Ramos (cell line): Measurements from ENCODE around the gene INHA.

ENCODE experiments used
- in situ Hi-C: fragments of 300-500 bp; cut with MboI; formaldehyde crosslinking; loops from one replicate; pipeline ENCODE4 v1.14.3; 2022; ENCODE audit warnings: low sequenced_read_pairs; ENCODE audit not compliant: unreplicated experiment

Gene INHA, protein sequence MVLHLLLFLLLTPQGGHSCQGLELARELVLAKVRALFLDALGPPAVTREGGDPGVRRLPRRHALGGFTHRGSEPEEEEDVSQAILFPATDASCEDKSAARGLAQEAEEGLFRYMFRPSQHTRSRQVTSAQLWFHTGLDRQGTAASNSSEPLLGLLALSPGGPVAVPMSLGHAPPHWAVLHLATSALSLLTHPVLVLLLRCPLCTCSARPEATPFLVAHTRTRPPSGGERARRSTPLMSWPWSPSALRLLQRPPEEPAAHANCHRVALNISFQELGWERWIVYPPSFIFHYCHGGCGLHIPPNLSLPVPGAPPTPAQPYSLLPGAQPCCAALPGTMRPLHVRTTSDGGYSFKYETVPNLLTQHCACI

DNA sequence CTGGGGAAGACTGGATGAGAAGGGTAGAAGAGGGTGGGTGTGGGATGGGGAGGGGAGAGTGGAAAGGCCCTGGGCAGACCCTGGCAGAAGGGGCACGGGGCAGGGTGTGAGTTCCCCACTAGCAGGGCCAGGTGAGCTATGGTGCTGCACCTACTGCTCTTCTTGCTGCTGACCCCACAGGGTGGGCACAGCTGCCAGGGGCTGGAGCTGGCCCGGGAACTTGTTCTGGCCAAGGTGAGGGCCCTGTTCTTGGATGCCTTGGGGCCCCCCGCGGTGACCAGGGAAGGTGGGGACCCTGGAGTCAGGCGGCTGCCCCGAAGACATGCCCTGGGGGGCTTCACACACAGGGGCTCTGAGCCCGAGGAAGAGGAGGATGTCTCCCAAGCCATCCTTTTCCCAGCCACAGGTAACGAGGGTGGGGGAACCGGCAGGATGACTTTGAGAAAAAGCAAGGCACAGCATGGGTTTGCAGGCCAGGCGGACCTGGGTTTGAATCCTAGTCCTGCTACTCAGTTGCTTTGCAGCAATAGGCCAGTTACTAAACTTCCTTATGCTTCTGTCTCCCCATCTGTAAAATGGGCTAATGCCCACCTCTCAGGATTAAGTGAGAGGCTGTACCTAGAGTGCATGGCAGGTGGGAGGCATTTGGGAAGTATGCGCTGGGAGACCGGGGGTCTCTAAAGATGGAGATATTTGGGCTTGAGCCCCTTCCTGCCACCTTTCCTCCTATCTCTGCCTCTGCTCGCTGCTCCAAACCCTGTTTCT, at the start of gene INHA:
INHA (plus strand) TSS at position 74 of the 765 bp plus-strand sequence; CDS start at position 139, 65 bp downstream.
- in situ Hi-C loops: no loop called here

DNA sequence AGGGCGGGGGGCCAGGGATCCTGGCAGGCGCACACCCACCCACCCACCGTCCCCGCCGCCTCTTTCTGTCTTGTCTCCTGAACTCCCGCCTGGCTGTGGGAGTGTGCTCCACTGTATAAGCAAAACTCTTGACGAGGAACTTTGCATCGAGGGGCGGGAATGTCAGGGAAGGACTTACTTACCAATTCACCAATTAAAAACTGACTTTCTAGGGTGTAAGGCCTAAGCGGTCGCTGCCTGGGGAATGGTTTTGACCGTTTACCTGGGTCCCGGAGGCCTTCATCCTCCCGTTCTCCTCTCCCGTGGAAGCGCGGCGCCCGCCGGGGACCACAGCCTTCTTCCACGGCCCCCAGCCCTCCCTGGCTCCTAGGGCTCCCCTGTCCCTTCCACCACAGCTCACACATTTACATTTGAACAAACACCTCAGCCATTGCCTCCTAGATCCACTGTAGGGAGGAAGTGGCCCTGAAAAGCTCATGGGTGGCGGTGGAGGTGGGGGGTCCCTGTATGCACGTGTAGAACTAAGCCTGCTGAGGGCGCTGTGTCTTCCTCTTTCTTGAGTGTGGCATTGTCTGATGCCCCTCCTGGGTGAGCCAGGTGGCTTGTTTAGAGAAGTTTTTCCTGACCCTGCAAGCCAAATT, 49.0 kb upstream of the INHA start:
- in situ Hi-C loops: no loop called here

GRCh38 chr2:219524817-219525216, 47.3 kb upstream of the INHA start:
- in situ Hi-C loops: no loop called here

- in situ Hi-C loops: no loop called here
Observed at GRCh38 chr2:219525533-219526232, 46.4 kb upstream of the INHA start.

GRCh38 chr2:219526320-219527075, 45.6 kb upstream of the INHA start:
- in situ Hi-C loops: no loop called here

- in situ Hi-C loops: no loop called here
Observed at GRCh38 chr2:219527076-219527394, 45.1 kb upstream of the INHA start.

DNA sequence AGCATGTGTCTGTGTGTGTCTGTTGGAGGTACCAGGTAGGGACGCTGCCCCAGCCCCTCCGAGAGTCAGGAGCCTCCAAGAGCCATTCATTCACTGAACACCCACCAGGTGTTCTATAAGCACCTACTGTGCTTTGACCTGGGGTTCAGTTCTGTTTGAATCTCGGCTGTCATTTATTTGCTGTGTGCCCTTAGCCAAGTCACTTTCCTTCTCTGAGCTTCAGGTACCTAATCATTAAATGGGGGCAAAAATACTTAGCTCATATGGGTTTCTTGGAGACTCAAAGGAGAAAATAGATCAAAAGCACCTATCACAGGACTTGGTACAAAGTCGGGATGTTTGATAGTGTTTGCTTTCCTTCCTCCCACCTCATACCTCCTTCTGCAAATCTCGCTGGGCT, 44.6 kb upstream of the INHA start:
- in situ Hi-C loops: no loop called here

DNA sequence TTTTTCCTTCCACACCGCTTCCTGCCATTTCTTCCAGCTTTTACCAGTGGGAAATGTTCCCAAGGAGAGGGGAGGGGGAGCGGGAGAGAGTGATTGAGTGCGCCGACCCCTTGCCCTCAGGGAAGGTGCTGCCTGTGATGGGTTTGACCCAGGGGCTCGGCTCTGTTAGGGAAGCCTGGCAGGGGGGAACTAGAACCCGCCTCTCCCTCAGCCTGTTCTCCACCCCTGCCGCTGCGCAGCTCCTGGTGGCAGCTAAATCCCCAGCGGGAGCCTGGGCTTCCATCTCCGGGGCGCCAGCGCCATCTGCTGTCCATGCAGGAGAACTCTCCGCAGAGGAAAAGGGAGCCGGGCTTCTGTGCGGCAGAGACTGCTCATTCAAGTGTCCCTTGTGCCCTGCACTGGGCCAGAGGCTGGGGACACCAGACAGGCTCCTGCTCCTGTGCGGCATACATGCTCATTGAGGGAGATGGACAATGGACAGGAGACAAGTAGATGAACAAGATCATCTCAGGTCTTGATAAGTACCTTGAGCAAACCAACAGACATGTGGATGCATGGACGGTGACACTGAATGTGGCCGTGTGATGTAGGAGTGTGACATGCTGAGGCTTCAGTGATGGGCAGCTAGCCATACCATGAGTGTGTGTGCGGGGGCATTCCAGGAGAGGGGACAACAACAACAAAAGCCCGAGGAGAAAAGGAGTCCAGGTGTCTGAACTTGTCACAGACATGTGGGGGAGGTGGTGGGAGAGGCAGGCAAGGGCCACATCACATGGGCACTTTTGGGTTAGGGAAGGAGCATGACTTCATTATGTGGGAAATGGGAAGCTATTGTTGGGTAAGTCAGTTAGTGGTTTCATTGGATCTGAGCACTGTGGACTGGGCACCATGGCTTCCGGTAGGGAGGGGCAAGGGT, 41.8 kb upstream of the INHA start:
- in situ Hi-C loops: loop anchor here (5.0 to 10.0 kb wide), 2 partner anchors 112 to 126 kb away; no protein-coding TSS in a partner anchor

DNA sequence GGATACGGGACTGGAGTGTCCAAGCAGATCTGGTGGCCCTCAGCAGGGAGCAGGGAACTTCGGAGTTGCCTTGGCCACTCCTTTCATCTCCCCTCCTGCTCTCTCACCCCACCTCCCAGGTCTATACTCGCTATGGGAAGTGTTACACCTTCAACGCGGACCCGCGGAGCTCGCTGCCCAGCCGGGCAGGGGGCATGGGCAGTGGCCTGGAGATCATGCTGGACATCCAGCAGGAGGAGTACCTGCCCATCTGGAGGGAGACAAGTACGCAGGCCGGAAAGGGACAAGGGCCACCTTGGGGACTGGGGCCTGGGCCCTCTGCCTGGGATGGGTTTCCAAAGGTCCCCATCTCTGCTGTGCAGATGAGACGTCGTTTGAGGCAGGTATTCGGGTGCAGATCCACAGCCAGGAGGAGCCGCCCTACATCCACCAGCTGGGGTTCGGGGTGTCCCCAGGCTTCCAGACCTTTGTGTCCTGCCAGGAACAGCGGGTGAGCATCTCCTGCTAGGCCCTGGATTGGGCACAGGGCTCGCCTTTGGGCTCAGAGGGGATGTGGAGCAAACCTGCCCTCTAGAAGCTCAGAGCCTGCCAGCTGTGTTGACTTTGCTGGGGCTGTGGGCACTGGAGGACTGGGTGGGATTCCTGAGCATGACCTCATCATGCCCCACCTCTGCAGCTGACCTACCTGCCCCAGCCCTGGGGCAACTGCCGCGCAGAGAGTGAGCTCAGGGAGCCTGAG, 40.3 kb upstream of the INHA start:
- in situ Hi-C loops: loop anchor here (5.0 to 10.0 kb wide), 2 partner anchors 110 to 127 kb away; no protein-coding TSS in a partner anchor

DNA sequence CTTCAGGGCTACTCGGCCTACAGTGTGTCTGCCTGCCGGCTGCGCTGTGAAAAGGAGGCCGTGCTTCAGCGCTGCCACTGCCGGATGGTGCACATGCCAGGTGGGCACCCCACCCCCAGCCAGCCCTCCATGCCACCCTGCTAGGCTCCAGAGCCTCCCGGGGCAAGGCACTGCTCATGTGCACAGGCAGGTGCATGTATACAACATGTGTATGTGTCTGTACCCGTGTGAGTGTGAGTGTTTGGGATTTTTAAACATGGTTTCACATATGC, 39.8 kb upstream of the INHA start:
- in situ Hi-C loops: loop anchor here (5.0 to 10.0 kb wide), 2 partner anchors 110 to 128 kb away; no protein-coding TSS in a partner anchor

- in situ Hi-C loops: loop anchor here (5.0 to 10.0 kb wide), 2 partner anchors 108 to 129 kb away; no protein-coding TSS in a partner anchor
Observed at GRCh38 chr2:219533930-219534661, 38.0 kb upstream of the INHA start.

- in situ Hi-C loops: loop anchor here (10.0 kb wide), 1 partner anchor 132 kb away; no protein-coding TSS in a partner anchor
Observed at GRCh38 chr2:219536425-219536824, 35.7 kb upstream of the INHA start.

DNA sequence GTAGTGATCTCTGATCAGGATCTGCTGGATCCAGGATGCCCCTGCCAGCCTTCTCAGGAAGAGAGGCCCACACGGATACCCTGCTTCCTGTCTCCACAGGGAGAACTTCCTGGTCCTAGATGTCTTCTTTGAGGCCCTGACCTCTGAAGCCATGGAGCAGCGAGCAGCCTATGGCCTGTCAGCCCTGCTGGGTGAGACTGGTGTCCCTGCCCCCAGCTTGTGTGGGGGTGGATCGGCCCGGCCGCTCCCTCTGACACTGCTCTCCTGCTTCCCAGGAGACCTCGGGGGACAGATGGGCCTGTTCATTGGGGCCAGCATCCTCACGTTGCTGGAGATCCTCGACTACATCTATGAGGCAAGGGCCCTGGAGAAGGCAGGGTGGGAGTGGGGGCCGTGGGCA, 35.1 kb upstream of the INHA start:
- in situ Hi-C loops: loop anchor here (10.0 kb wide), 1 partner anchor 132 kb away; no protein-coding TSS in a partner anchor

GRCh38 chr2:219537657-219538488, 34.2 kb upstream of the INHA start:
- in situ Hi-C loops: loop anchor here (10.0 kb wide), 1 partner anchor 133 kb away; no protein-coding TSS in a partner anchor

- in situ Hi-C loops: loop anchor here (10.0 kb wide), 1 partner anchor 134 kb away; no protein-coding TSS in a partner anchor
Observed at GRCh38 chr2:219538504-219538951, 33.6 kb upstream of the INHA start.
